ENCODE data around the gene DTX4.

DNA sequence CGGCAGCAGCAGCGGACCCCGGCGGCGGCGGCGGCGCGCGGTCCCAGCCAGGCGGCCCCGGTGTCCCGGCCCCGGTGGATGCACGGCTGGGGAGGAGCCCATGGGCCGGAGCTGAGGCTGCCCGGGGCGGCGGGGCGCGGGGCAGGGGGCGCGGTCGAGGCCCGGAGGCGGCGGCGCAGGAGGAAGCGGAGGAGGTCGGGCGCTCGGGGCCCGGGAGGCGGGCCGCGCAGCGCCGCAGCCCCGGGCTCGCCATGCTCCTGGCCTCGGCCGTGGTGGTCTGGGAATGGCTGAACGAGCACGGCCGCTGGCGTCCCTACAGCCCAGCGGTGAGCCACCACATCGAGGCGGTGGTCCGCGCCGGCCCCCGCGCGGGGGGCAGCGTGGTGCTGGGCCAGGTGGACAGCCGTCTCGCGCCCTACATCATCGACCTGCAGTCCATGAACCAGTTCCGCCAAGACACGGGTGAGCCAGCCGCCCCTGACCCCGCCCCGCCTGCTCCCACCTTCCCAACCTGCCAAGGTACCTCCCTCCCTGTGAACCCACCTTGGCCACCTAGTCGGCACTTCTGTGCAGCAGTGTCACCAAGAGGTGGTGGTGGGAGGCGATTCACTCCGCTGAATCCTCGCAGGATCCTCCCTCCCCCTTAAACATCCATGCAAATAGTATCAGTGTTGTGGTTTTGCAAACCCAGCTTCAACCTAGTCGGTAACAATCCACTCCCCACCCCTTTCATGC, 580 bp downstream of the DTX4 start:
- TF ChIP-seq, protein P1, sequence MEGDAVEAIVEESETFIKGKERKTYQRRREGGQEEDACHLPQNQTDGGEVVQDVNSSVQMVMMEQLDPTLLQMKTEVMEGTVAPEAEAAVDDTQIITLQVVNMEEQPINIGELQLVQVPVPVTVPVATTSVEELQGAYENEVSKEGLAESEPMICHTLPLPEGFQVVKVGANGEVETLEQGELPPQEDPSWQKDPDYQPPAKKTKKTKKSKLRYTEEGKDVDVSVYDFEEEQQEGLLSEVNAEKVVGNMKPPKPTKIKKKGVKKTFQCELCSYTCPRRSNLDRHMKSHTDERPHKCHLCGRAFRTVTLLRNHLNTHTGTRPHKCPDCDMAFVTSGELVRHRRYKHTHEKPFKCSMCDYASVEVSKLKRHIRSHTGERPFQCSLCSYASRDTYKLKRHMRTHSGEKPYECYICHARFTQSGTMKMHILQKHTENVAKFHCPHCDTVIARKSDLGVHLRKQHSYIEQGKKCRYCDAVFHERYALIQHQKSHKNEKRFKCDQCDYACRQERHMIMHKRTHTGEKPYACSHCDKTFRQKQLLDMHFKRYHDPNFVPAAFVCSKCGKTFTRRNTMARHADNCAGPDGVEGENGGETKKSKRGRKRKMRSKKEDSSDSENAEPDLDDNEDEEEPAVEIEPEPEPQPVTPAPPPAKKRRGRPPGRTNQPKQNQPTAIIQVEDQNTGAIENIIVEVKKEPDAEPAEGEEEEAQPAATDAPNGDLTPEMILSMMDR (IDR thresholded peaks at IDR 0.05) = no peak
- TF ChIP-seq EP300 (IDR thresholded peaks at IDR 0.05) = no peak

Measured in upper lobe of left lung (tissue), 4 donors.